Osteocyte (in vitro differentiated cells): Measurements from ENCODE around the gene INPP5K. TPM values are rescaled to one million over a fixed set of nuclear protein-coding genes. Genes with fewer than 3 reads are reported as not detected.
A peak's percentile ranks its signal among the peaks of the same experiment; 100 is the strongest.

Experiments
- DNase-seq: peaks from one replicate; pipeline ENCODE4 v3.0.0; 2021; ENCODE audit warnings: mixed read lengths; ENCODE audit not compliant: unreplicated experiment; ENCODE audit errors: extremely low spot score
- H3K27ac Mint-ChIP-seq: one replicate; pipeline ENCODE4 v1.8.0; 2021; ENCODE audit warnings: mild to moderate bottlenecking, mixed read lengths; ENCODE audit not compliant: unreplicated experiment
- H3K27me3 Mint-ChIP-seq: one replicate; pipeline ENCODE4 v1.8.0; 2021; ENCODE audit warnings: mixed read lengths; ENCODE audit not compliant: unreplicated experiment
- H3K36me3 Mint-ChIP-seq: one replicate; pipeline ENCODE4 v1.8.0; 2021; ENCODE audit warnings: mixed read lengths; ENCODE audit not compliant: unreplicated experiment
- H3K4me1 Mint-ChIP-seq: one replicate; pipeline ENCODE4 v1.8.0; 2021; ENCODE audit warnings: mixed read lengths; ENCODE audit not compliant: unreplicated experiment
- H3K4me3 Mint-ChIP-seq: one replicate; pipeline ENCODE4 v1.8.0; 2021; ENCODE audit warnings: mild to moderate bottlenecking, moderate library complexity, mixed read lengths; ENCODE audit not compliant: unreplicated experiment
- H3K9me3 Mint-ChIP-seq: one replicate; pipeline ENCODE4 v1.8.0; 2021; ENCODE audit warnings: mixed read lengths; ENCODE audit not compliant: unreplicated experiment
- total RNA-seq: library from RNA; stranded (reverse); gene quantifications from 2 replicates; pipeline ENCODE4 v1.2.1, GENCODE V29; 2021
- TF ChIP-seq, protein P1 (sequence below): fragments of 200-600 bp; sonication (generic); IDR thresholded peaks from 2 replicates; pipeline ENCODE4 v1.5.0; 2021; ENCODE audit warnings: antibody characterized with exemption, mild to moderate bottlenecking, moderate library complexity

INPP5K gene
- total RNA-seq, 1 donor from 2014 or later: 49.4 TPM

DNA sequence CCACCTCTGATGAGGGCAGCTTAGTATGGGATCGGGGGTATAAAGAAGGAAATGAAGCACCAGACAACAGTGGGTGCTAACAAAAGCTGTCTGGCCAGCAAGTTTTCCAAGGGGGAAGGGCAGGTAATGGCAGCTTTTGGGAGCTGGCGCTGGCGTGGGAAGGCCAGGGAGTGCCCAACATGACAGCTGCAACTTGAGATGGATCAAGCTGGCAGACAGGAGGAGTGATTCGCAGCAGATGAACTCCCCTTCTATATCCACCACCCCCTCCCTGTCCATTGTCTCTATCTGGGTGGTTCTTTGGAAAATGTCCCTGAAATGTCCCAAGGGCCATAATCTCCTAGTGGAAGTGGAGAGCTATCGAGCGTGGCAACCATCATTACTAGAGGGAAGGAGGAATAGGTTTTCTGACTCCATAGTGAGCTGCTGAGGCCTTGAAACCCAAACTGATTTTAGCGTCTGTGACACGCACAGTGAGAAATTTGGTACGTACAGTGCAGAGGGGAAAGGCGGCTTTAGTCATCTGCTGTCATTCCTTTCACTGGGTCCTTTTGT is 4.8 kb upstream of the INPP5K start:
- no peak overlapping the region for H3K27ac Mint-ChIP-seq
- no peaks in the 10 kb centered on the region for H3K9me3 Mint-ChIP-seq
- no peaks in the 10 kb centered on the region for H3K27me3 Mint-ChIP-seq
- DNase-seq: no peak
- peaks cover 5% of the 10 kb centered on the region for H3K4me1 Mint-ChIP-seq
- no peak overlapping the region for H3K4me3 Mint-ChIP-seq
- TF ChIP-seq, protein P1, sequence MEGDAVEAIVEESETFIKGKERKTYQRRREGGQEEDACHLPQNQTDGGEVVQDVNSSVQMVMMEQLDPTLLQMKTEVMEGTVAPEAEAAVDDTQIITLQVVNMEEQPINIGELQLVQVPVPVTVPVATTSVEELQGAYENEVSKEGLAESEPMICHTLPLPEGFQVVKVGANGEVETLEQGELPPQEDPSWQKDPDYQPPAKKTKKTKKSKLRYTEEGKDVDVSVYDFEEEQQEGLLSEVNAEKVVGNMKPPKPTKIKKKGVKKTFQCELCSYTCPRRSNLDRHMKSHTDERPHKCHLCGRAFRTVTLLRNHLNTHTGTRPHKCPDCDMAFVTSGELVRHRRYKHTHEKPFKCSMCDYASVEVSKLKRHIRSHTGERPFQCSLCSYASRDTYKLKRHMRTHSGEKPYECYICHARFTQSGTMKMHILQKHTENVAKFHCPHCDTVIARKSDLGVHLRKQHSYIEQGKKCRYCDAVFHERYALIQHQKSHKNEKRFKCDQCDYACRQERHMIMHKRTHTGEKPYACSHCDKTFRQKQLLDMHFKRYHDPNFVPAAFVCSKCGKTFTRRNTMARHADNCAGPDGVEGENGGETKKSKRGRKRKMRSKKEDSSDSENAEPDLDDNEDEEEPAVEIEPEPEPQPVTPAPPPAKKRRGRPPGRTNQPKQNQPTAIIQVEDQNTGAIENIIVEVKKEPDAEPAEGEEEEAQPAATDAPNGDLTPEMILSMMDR: no peak
- peaks cover 9% of the 10 kb centered on the region for H3K36me3 Mint-ChIP-seq

DNA sequence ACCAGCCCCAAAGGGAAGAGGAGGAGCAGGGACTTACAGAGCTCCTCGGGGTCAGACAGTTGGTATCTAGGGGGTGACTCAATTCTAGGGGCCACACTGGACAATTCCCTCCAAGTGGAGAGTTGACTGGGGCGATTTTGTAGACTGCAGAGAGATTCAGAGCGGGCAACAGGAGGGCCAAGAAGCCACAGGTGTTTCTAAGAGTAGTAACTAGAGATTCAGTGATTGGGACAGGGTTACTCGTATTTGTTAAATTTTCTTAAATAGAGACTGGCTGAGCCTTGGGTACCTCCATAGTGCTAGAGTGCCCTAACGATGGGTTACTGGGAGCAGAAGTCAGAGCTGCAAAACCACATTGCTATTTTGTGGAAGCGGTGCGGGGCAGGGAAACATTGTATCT is 3.3 kb upstream of the INPP5K start:
- Mint-ChIP-seq H3K4me1 (peaks cover 14% of the 10 kb centered on the region), H3K36me3 (peaks cover 6% of the 10 kb centered on the region), H3K27me3 (no peaks in the 10 kb centered on the region), H3K4me3 (no peak overlapping the region), H3K27ac (no peak overlapping the region), H3K9me3 (no peaks in the 10 kb centered on the region)
- DNase-seq: no peak
- TF ChIP-seq, protein P1: no peak

DNA sequence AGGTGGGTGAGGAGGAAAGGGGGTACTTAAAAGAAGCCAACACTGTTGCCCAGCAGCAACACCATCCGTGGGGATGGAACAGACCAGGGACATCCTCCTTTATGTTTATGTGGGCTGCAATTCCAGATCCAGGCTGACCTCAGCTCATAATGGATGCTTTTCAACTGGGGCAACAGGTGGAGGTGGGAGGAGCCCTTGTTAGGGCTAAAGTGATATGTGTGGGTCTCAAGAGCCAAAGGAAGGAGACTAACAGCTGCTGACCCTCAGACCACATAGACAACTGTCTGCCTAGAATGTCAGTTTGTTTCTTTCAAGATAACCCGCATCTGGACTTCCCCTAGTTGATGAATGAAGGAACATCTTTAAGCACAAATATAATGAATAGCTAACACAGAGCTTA is 2.0 kb upstream of the INPP5K start:
- Mint-ChIP-seq H3K4me1 (peaks cover 15% of the 10 kb centered on the region), H3K27ac (no peak overlapping the region), H3K9me3 (no peaks in the 10 kb centered on the region), H3K27me3 (no peaks in the 10 kb centered on the region), H3K36me3 (peaks cover 7% of the 10 kb centered on the region), H3K4me3 (peak overlapping the region; percentile 87)
- TF ChIP-seq, protein P1: no peak
- no peak for DNase-seq

DNA sequence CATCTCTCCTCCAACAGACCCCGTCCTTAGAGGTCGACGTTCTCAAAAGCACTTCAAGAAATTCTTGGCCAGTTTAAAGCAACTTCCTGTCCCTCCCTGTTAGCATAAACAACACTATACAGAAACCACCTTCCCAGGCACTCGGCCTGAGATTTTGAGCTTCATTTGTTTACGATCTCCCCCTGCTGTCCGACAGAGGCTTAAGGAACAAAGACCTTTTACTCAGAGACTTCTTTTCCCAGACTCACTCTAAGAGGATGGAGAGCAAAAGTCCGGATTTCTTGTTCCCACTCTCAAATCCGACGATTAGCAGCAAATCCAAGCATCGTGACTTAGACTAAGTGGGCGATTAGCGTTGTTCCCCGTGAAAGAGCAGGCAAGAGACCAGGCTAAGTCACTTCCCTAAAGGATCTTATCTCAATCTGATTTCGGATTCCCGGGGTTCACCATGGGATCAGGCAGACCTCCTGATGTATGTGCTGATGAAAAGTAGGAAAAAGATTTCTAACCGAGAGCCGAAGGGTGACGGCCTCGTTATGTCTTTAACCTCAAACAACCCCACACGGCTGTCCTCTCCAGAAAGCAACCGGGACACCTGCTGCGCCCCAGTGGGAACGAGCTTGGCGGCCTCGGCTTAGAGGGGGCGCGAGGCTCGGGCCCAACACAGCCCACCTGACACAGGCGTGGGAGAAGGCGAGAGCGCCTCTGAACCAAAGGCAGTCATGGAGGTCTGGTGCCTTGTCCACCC is 598 bp downstream of the INPP5K start:
- TF ChIP-seq, protein P1: peak; percentile 73
- Mint-ChIP-seq H3K9me3 (no peaks in the 10 kb centered on the region), H3K4me3 (peak overlapping the region; percentile 87), H3K27me3 (no peaks in the 10 kb centered on the region), H3K4me1 (peaks cover 30% of the 10 kb centered on the region), H3K27ac (peak overlapping the region; percentile 95), H3K36me3 (peaks cover 12% of the 10 kb centered on the region)
- DNase-seq: no peak

DNA sequence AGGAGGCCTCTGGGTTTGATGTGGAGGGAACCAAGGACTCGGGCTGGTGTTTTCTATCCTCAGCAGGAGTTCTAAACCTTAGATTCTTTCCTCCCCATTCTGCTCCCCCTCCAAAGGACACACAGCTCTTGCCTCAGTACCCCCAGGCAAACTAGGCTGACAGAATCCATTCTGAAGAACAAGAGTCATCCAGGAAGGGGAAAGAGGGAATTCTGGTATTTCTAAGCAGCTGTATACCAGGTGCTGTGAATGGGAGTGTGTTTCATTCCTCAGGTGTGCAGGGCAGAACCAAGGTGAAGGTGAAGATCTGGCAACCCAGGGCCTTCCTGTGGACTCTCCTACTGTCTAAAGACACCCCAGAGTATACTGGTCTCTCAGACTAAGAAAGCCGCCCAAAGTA is 4.1 kb downstream of the INPP5K start:
- H3K27me3 Mint-ChIP-seq: no peaks in the 10 kb centered on the region
- peaks cover 26% of the 10 kb centered on the region for H3K4me1 Mint-ChIP-seq
- peak overlapping the region; percentile 81 for H3K27ac Mint-ChIP-seq
- H3K36me3 Mint-ChIP-seq: peaks cover 16% of the 10 kb centered on the region
- DNase-seq: no peak
- H3K4me3 Mint-ChIP-seq: no peak overlapping the region
- TF ChIP-seq, protein P1: no peak
- H3K9me3 Mint-ChIP-seq: no peaks in the 10 kb centered on the region
